Left renal cortex interstitium (tissue), 4 donors: ENCODE data around the gene TMEM117. TPM values are rescaled to one million over a fixed set of nuclear protein-coding genes. Genes with fewer than 3 reads are reported as not detected.

Experiments used
- DNase-seq, 4 donors: peaks; one replicate each; pipeline ENCODE4 v3.0.0-alpha.2; 2013; ENCODE audit warnings: low read depth in 4 of 4, low spot score in 2 of 4, missing footprints in 1 of 4
- polyA plus RNA-seq, 4 donors: library from polyadenylated mRNA; unstranded; fragments of 120-200 nt; gene quantifications; one replicate each; pipeline ENCODE4 v1.2.1, GENCODE V29; 2013; ENCODE audit not compliant: insufficient read length in 4 of 4

Gene TMEM117
- polyA plus RNA-seq, 4 donors, result 12.4 to 16.4 (median 13.5) TPM

GRCh38 chr12:43882578-43883178, 46.8 kb downstream of the TMEM117 start:
- DNase-seq, result peak in 1 of 4 donors; percentile 31

GRCh38 chr12:43883311-43883710, 47.4 kb downstream of the TMEM117 start:
- no peak for DNase-seq

- DNase-seq, result no peak
These were observed 47.9 kb downstream of the TMEM117 start for GRCh38 chr12:43883748-43884147.

- no peak for DNase-seq
These were observed 49.0 kb downstream of the TMEM117 start for GRCh38 chr12:43884683-43885410.

GRCh38 chr12:43887397-43887796, 51.5 kb downstream of the TMEM117 start:
- DNase-seq, result no peak

GRCh38 chr12:43891856-43892574, 56.1 kb downstream of the TMEM117 start:
- DNase-seq, result no peak

GRCh38 chr12:43893670-43894069, 57.8 kb downstream of the TMEM117 start:
- DNase-seq, result no peak

GRCh38 chr12:43895580-43896206, 59.8 kb downstream of the TMEM117 start:
- DNase-seq, result no peak

- DNase-seq, result no peak
These were observed 60.6 kb downstream of the TMEM117 start for GRCh38 chr12:43896496-43896895.

GRCh38 chr12:43898474-43898873, 62.6 kb downstream of the TMEM117 start:
- no peak for DNase-seq

GRCh38 chr12:43899574-43899973, 63.7 kb downstream of the TMEM117 start:
- DNase-seq, result no peak

- DNase-seq, result no peak
These were observed 67.8 kb downstream of the TMEM117 start for GRCh38 chr12:43903686-43904085.

GRCh38 chr12:43912859-43913258, 77.0 kb downstream of the TMEM117 start:
- DNase-seq, result no peak

- no peak for DNase-seq
These were observed 78.5 kb downstream of the TMEM117 start for GRCh38 chr12:43914391-43914790.

GRCh38 chr12:43914923-43915468, 79.1 kb downstream of the TMEM117 start:
- DNase-seq, result no peak

GRCh38 chr12:43917896-43918295, 82.0 kb downstream of the TMEM117 start:
- DNase-seq, result no peak

- no peak for DNase-seq
These were observed 85.9 kb downstream of the TMEM117 start for GRCh38 chr12:43921666-43922337.

GRCh38 chr12:43930032-43930431, 94.2 kb downstream of the TMEM117 start:
- DNase-seq, result no peak

- no peak for DNase-seq
These were observed 95.3 kb downstream of the TMEM117 start for GRCh38 chr12:43931187-43931586.

GRCh38 chr12:43935581-43935980, 99.7 kb downstream of the TMEM117 start:
- no peak for DNase-seq
